GM18505 (cell line): ENCODE data around the gene OR5K4.

Experiments used
- ATAC-seq: cut with Tn5 transposase; IDR thresholded peaks from one replicate; pipeline ENCODE4 v1.9.1; 2021; ENCODE audit not compliant: unreplicated experiment
- POLR2A ChIP-seq: IDR thresholded peaks from 4 replicates; pipeline ENCODE4 v1.6.1; 2011; ENCODE audit warnings: borderline replicate concordance; ENCODE audit not compliant: insufficient read depth, insufficient read length; ENCODE audit errors: extremely low read depth

OR5K4 gene, protein sequence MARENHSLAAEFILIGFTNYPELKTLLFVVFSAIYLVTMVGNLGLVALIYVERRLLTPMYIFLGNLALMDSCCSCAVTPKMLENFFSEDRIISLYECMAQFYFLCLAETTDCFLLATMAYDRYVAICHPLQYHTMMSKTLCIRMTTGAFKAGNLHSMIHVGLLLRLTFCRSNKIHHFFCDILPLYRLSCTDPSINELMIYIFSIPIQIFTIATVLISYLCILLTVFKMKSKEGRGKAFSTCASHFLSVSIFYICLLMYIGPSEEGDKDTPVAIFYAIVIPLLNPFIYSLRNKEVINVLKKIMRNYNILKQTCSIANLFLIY

DNA sequence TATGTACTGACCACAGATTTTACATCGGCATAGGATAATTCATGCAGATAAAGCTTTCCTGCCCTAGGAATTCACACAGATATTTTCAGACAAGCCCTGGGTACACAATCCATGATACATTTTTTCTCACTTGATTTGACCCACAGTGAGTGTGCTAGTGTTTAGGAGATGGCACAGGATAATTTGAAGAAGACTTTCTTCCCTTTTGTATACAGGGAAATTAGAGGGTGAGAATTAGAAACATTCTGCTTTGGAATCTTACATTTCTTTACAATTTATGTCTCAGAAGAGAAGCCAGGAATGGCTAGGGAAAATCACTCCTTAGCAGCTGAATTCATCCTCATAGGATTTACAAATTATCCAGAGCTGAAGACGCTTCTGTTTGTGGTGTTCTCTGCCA, at the start of gene OR5K4:
TSS of gene OR5K4 (plus strand) at position 301 of the 400 bp plus-strand sequence. CDS start at position 301, 0 bp downstream.
- no peak for TF ChIP-seq POLR2A
- ATAC-seq = no peak

DNA sequence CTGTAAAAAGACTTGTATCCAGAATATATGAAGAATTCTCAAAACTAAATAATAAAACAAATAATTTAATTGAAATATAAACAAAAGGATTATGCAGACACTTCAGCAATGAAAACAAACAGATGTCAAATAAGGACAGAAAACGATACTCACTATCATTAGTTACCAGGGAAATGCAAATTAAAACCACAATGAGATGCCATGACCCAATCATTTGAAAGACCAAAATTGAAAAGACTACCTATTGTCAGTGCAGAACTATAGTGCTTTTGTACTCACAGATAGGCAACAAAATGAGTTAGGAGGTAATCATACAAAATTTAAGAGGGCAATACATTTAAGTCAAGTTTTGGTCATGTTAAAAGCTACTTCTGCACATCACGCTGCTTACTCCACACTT, 31.6 kb upstream of the OR5K4 start:
- no peak for TF ChIP-seq POLR2A
- ATAC-seq = no peak

DNA sequence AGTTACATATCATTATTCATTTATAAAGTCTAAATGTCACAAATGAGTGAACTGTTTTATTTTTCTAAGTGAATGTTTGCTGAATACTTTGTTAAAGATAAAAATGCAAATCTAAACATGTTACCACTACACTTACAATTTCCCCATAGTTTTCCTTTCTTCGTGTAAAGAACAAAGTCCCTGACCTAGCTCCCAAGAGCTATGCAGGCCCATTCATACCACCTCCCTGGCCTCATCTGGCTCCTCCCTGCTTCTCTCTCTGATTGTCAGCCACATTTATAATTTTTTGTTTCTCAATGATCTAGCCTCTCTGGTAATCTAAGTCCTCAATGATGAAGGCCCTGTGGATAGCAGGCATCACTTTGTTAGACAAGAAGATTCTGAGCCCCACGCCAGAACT, 31.0 kb upstream of the OR5K4 start:
- ATAC-seq = no peak
- TF ChIP-seq POLR2A = no peak

DNA sequence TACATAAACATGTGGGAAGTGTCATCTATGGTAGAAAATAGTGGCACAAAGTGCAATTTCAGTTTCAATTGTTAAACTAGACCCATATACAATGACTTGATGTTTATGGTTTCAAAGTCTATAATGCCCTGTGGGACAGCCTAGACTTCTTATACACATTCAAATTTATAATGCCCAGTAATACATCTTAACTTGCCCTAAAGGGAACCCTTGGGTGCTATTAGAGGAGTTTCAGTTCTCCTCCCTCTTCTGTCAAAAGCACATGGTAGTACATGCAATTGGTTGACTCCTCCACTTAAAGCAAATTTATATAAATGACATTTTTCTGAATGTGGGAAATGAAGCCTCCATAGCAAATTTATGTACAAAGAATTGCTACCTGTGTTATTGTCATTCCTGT, 30.2 kb upstream of the OR5K4 start:
- no peak for TF ChIP-seq POLR2A
- ATAC-seq = no peak

DNA sequence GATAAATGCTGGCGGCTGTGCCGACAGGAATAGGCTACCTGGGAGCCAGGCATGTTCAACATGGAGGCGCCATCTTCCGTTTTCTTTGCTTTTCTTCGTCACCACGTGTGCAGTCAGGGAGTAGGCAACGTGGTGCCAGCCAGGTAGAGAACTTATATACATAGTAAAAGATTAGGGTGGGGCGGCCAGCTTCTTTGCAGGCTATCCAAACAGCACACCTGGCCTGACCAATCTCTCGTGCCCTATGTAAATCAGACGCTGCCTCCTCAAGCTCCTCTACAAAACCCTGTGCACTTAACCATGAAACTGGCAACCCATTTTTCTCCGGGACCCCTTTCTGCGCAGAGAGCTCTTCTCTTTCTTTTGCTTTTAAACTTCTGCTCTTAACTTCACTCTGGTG, 28.6 kb upstream of the OR5K4 start:
- no peak for ATAC-seq
- no peak for TF ChIP-seq POLR2A

DNA sequence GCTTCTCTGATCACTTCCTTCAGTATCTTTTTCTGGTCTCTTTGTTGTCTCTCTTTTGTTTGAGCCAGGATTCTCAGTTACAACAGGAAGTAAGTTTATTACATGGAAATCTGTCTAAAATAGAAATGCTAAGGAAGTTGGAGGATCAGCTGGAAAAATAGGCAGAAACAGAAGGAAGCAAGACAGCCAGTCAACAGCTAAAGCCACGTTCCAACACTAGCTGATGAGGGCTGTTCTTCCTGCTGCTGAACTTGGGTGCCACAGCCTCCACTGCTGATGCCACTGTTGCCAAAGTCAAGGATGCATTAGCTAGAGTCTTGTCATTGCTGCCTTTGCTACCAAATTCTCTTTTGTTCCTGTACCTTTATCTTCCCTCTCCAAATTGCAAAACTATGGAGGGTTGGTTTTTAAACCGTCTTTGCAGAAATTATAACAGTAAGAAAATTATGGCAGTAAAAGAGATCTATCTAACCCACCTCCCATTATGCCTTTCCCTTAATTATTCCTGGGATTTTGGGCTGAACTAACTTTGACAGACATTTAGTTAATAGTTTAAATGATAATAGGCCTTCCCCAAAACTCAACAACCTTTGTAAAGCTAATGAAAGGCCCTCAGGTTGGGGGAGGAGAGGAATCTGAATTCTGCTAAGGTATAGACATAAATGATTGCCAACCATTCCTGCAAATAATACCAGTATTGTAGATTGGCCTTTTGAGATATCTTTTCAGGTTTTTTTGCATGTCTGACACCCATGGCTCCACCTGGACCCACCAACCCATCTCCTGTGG, 27.4 kb upstream of the OR5K4 start:
- TF ChIP-seq POLR2A = no peak
- ATAC-seq = no peak

DNA sequence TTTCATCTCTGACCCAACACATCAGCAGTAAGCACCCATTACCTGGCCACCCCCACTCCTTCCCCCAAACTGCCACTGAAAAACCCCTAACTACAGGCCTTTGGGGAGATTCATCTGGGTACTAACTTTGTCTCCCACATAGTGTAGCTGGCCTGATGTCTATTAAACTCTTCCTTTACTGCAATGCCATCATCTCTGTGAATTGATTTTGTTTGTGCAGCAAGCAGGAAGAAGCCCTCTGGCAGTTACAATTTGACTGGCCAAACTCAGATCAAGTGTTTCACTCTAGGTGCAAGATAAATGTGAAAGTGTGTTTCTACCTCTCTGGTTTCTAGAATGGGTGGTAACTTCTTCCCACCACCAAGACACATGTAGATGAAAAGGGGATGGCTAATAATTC, 26.7 kb upstream of the OR5K4 start:
- TF ChIP-seq POLR2A = no peak
- peak; percentile 59 for ATAC-seq

DNA sequence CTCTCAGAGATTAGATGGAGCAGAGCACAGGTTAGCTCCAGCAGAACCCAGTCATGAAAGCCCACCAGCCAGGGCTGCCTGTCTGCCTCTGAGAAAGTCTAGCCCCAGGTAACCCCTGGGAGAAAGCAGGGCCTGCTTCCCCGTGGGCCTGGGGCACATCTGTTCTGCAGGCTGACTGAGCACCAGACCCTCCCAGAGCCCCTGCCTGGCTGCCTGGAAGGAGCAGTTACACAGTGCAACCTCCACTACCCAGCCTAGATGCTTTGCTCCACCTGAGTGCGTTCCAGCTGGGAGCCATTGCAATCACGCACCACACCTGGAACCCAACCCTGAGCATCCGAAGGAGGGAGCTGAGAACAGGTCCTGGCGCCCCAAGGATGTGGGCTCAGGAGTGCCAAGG, 24.7 kb upstream of the OR5K4 start:
- TF ChIP-seq POLR2A = no peak
- no peak for ATAC-seq

DNA sequence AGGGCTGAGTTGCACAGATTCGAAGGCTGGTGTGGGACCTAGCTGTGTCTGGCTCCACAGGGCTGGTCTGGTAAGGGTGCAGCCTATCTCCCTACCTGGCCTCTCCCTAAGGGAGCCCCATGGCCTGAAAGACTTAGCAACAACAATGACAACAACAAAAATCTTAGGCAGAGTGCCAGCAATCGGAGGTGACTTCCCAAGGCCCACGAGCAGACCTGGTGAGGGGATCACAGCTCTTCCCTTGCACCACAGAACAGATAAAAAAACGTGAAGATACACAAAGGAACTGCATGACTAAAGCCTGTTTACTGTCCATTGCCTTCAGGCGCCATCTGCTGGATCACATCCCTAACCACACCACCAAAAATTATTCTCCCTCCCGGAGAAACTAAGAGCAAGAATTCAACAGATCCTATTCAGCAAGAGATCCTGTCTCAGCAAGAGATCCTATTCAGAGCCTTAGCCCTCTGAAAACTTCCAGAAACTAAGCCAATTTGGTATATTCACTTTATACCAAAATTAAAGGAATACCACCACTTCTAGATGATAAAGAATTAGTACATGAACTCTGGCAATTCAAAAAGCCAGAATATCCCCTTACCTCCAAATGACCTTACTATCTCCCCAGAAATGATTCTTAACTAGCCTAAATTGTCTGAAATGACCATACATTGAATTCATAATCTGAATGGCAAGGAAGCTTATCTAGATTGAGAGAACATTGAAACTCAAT, 24.1 kb upstream of the OR5K4 start:
- peak; percentile 52 for ATAC-seq
- TF ChIP-seq POLR2A = no peak

DNA sequence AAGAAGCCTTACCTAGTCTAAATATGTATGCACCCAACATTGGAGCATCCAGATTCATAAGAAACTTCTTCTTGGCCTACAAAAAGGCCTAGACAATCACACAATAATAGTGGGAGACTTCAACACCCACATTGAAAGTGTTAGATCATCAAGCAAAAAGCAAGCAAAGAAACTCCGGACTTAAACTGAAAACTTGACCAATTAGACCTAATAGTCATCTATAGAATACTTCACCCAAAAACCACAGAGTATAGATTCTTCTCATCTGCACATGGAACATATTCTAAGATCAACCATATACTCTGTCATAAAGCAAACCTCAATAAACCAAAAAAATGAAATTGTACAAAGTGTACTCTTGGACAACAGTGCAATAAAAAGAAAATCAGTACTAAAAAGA, 22.3 kb upstream of the OR5K4 start:
- no peak for TF ChIP-seq POLR2A
- no peak for ATAC-seq

DNA sequence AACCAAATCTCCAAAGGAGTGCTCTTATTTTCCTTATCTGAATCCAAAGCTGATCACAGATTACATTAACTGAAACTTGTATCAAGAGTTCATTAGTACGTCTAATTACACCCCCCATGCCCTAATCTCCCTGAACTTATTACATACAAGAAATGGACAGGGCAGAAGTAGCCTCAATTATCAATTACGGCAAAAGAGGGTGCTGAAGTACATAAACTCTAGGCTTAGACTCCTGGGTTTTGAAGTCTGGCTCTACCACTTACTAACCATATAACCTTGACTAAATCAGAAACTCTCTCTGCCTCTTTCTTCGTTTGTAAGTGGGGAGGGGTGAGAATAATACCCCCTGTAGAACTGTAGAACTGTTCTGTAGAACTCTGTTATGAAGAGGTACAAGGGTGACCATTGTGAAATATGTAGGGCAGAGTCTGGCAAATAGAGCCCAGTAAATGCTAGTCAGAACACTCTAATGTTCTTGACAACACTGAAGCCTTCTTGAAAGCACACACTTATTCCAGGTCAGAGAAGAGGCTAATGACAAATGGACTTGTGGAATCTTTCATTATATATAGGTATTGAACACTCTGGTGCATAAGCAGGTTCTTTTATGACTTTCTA, 19.6 kb upstream of the OR5K4 start:
- TF ChIP-seq POLR2A = no peak
- ATAC-seq = no peak

DNA sequence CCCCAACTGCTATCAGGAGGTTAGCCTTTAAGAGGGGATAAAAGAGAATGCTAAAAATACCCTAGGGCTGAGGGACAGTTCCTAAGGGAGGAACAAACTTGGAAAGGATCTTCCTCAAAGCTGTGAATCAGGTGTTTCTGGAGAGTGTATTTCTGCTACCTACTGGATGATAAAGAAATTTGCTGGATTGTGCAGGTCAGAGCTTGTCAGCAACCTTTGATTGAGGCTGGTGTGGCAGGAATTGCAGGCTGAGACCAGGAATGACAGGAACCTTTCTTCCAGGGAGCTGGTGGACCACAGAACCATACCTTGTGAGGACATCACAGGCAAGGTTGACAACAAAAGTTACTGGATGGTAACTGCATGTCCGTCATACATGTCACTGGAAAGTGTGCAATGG, 14.6 kb upstream of the OR5K4 start:
- no peak for ATAC-seq
- no peak for TF ChIP-seq POLR2A

DNA sequence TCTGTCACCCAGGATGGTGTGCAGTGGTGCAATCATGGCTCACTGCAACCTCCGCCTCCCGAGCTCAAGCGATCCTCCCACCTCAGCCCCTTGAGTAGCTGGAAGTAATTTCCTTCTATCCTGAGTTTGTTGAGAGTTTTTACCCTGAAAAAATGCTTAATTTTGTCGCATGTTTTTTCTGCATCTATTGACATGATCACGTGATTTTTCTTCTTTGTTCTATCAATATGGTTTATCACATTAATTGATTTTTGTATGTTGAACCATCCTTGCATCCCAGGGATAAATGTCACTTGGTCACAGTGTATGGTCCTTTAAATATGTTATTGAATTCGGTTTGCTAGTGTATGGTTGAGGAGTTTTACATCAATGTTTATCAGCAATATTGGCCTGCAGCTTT, 11.9 kb upstream of the OR5K4 start:
- no peak for TF ChIP-seq POLR2A
- ATAC-seq = no peak
